Neural cell (in vitro differentiated cells): ENCODE data around the gene IQGAP2.

Source experiments
- EP300 ChIP-seq: fragments of 450-650 bp; conservative IDR thresholded peaks from 2 replicates; pipeline ENCODE4 v1.6.1; 2014; ENCODE audit warnings: antibody characterized with exemption, mild to moderate bottlenecking, moderate library complexity; ENCODE audit not compliant: poor library complexity, severe bottlenecking
- EZH2 ChIP-seq: fragments of 200-600, 300-800 bp; shearing (Covaris generic), sonication (generic); IDR thresholded peaks from 2 replicates; pipeline ENCODE4 v1.6.1; 2014; ENCODE audit warnings: antibody characterized with exemption, low read length, borderline replicate concordance, mild to moderate bottlenecking; ENCODE audit not compliant: insufficient read depth, poor library complexity, severe bottlenecking
- MXI1 ChIP-seq: fragments of 450-650 bp; conservative IDR thresholded peaks from 2 replicates; pipeline ENCODE4 v1.6.1; 2014; ENCODE audit warnings: antibody characterized with exemption, mild to moderate bottlenecking; ENCODE audit not compliant: poor library complexity, severe bottlenecking
- POLR2AphosphoS5 ChIP-seq: IDR thresholded peaks from 2 replicates; pipeline ENCODE4 v1.6.1; 2012
- RAD21 ChIP-seq: fragments of 450-650 bp; conservative IDR thresholded peaks from 2 replicates; pipeline ENCODE4 v1.6.1; 2014; ENCODE audit warnings: antibody characterized with exemption, mild to moderate bottlenecking, moderate library complexity
- SMC3 ChIP-seq: fragments of 450-650 bp; conservative IDR thresholded peaks from 2 replicates; pipeline ENCODE4 v1.6.1; 2014; ENCODE audit warnings: antibody characterized with exemption, mild to moderate bottlenecking, moderate library complexity; ENCODE audit not compliant: poor library complexity
- TAF1 ChIP-seq: IDR thresholded peaks from 2 replicates; pipeline ENCODE4 v1.6.1; 2012; ENCODE audit warnings: low read depth
- TF ChIP-seq, protein P1 (sequence below): IDR thresholded peaks from 2 replicates; pipeline ENCODE4 v1.6.1; 2012; ENCODE audit warnings: borderline replicate concordance
- TF ChIP-seq, protein P2 (sequence below): fragments of 450-650 bp; IDR thresholded peaks from 2 replicates; pipeline ENCODE4 v1.5.1; 2014; ENCODE audit warnings: antibody characterized with exemption, mild to moderate bottlenecking, moderate library complexity; ENCODE audit not compliant: poor library complexity, severe bottlenecking

DNA sequence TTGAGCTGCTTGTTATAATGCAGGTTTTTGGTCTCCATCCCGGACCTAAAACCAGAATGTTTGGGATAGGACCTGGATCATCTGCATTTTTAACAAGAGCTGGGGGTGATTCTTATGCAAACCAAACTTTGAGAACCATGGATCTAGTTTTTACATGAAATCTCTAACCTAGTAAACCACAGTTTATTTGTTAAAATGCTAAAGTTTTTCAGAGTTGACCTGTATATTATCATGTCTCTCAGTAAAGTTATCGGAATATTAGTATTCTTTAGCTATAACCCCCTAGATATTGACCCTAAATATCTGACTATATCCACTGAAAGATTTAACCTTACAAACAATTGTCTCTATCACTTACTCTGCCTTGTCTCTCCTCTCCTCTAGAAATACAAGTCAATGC, 341.5 kb downstream of the IQGAP2 start:
- TF ChIP-seq EP300 (no peak), EZH2 (no peak), POLR2AphosphoS5 (no peak), TAF1 (no peak), RAD21 (no peak), SMC3 (no peak), MXI1 (no peak)
- TF ChIP-seq, protein P1, sequence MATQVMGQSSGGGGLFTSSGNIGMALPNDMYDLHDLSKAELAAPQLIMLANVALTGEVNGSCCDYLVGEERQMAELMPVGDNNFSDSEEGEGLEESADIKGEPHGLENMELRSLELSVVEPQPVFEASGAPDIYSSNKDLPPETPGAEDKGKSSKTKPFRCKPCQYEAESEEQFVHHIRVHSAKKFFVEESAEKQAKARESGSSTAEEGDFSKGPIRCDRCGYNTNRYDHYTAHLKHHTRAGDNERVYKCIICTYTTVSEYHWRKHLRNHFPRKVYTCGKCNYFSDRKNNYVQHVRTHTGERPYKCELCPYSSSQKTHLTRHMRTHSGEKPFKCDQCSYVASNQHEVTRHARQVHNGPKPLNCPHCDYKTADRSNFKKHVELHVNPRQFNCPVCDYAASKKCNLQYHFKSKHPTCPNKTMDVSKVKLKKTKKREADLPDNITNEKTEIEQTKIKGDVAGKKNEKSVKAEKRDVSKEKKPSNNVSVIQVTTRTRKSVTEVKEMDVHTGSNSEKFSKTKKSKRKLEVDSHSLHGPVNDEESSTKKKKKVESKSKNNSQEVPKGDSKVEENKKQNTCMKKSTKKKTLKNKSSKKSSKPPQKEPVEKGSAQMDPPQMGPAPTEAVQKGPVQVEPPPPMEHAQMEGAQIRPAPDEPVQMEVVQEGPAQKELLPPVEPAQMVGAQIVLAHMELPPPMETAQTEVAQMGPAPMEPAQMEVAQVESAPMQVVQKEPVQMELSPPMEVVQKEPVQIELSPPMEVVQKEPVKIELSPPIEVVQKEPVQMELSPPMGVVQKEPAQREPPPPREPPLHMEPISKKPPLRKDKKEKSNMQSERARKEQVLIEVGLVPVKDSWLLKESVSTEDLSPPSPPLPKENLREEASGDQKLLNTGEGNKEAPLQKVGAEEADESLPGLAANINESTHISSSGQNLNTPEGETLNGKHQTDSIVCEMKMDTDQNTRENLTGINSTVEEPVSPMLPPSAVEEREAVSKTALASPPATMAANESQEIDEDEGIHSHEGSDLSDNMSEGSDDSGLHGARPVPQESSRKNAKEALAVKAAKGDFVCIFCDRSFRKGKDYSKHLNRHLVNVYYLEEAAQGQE: no peak
- TF ChIP-seq, protein P2, sequence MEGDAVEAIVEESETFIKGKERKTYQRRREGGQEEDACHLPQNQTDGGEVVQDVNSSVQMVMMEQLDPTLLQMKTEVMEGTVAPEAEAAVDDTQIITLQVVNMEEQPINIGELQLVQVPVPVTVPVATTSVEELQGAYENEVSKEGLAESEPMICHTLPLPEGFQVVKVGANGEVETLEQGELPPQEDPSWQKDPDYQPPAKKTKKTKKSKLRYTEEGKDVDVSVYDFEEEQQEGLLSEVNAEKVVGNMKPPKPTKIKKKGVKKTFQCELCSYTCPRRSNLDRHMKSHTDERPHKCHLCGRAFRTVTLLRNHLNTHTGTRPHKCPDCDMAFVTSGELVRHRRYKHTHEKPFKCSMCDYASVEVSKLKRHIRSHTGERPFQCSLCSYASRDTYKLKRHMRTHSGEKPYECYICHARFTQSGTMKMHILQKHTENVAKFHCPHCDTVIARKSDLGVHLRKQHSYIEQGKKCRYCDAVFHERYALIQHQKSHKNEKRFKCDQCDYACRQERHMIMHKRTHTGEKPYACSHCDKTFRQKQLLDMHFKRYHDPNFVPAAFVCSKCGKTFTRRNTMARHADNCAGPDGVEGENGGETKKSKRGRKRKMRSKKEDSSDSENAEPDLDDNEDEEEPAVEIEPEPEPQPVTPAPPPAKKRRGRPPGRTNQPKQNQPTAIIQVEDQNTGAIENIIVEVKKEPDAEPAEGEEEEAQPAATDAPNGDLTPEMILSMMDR: no peak
